Measurements from ENCODE around the gene MRPL45.
"Not testable (repeated sequence)": the region's sequence is repeated elsewhere in the genome, so short reads cannot be mapped to it uniquely, and the experiment has no call there.

MRPL45 gene

GRCh38 chr17:38288217-38288827 is 8.6 kb upstream of the MRPL45 start:
- H3K18ac ChIP-seq (ENCODE audit: low read length); H3K9ac ChIP-seq (ENCODE audit: low read length); H2BK15ac ChIP-seq (replicated peaks; ENCODE audit: low read depth); H3K79me2 ChIP-seq (ENCODE audit: control insufficient read depth, insufficient read depth, low read length); H3K79me1 ChIP-seq (ENCODE audit: low read length); H3K36me3 ChIP-seq (ENCODE audit: control insufficient read depth, insufficient read depth, low read length); H3K4me2 ChIP-seq (ENCODE audit: low read length); H3K27ac ChIP-seq (ENCODE audit: low read depth, low read length); H4K5ac ChIP-seq (ENCODE audit: low read length); H2BK120ac ChIP-seq (ENCODE audit: low read depth, low read length); H3K23ac ChIP-seq (ENCODE audit: low read length); H3K27me3 ChIP-seq (ENCODE audit: insufficient read depth, low read length, poor library complexity); H2BK5ac ChIP-seq (ENCODE audit: low read length); H4K8ac ChIP-seq (ENCODE audit: low read depth, low read length); H3K4me3 ChIP-seq (ENCODE audit: low read length); H2AK5ac ChIP-seq (ENCODE audit: low read length); H3K4me1 ChIP-seq (ENCODE audit: control insufficient read depth, low read depth, low read length); H3K4ac ChIP-seq (ENCODE audit: low read depth, low read length); H3K56ac ChIP-seq (ENCODE audit: low read length): not testable (repeated sequence)
- WGBS (ENCODE audit: extremely low coverage, insufficient coverage, low lambda C conversion rate): no CpG with 5 or more reads among the region's 12 CpGs
- DNase-seq: peak; percentile 39

- H3K4me3 ChIP-seq (ENCODE audit: low read length); H3K9ac ChIP-seq (ENCODE audit: low read length); H3K23ac ChIP-seq (ENCODE audit: low read length); H3K79me2 ChIP-seq (ENCODE audit: control insufficient read depth, insufficient read depth, low read length); H3K79me1 ChIP-seq (ENCODE audit: low read length); H2BK5ac ChIP-seq (ENCODE audit: low read length); H3K27me3 ChIP-seq (ENCODE audit: insufficient read depth, low read length, poor library complexity); H4K5ac ChIP-seq (ENCODE audit: low read length); H3K4ac ChIP-seq (ENCODE audit: low read depth, low read length); H3K4me1 ChIP-seq (ENCODE audit: control insufficient read depth, low read depth, low read length); H3K56ac ChIP-seq (ENCODE audit: low read length); DNase-seq; H2AK5ac ChIP-seq (ENCODE audit: low read length); H3K18ac ChIP-seq (ENCODE audit: low read length); H3K27ac ChIP-seq (ENCODE audit: low read depth, low read length); H4K8ac ChIP-seq (ENCODE audit: low read depth, low read length); H2BK15ac ChIP-seq (replicated peaks; ENCODE audit: low read depth); H3K4me2 ChIP-seq (ENCODE audit: low read length); H2BK120ac ChIP-seq (ENCODE audit: low read depth, low read length); H3K36me3 ChIP-seq (ENCODE audit: control insufficient read depth, insufficient read depth, low read length): not testable (repeated sequence)
- WGBS (ENCODE audit: extremely low coverage, insufficient coverage, low lambda C conversion rate): no CpG with 5 or more reads among the region's 1 CpG
These were observed 7.2 kb upstream of the MRPL45 start for GRCh38 chr17:38289760-38290159.

GRCh38 chr17:38295602-38296365 is 1.2 kb upstream of the MRPL45 start:
- not testable (repeated sequence) for DNase-seq; H3K27ac ChIP-seq (ENCODE audit: low read depth, low read length)
- WGBS (ENCODE audit: extremely low coverage, insufficient coverage, low lambda C conversion rate): no CpG with 5 or more reads among the region's 21 CpGs

GRCh38 chr17:38315497-38315896 is 18.5 kb downstream of the MRPL45 start:
- H3K79me1 ChIP-seq (ENCODE audit: low read length): no peaks in the 10 kb centered on the region
- no peak for DNase-seq
- no CpG with 5 or more reads among the region's 3 CpGs for WGBS (ENCODE audit: extremely low coverage, insufficient coverage, low lambda C conversion rate)
- H3K4ac ChIP-seq (ENCODE audit: low read depth, low read length): no peak overlapping the region
- no peaks in the 10 kb centered on the region for H3K4me1 ChIP-seq (ENCODE audit: control insufficient read depth, low read depth, low read length)
- H4K8ac ChIP-seq (ENCODE audit: low read depth, low read length): no peak overlapping the region
- H4K5ac ChIP-seq (ENCODE audit: low read length): no peak overlapping the region
- H3K79me2 ChIP-seq (ENCODE audit: control insufficient read depth, insufficient read depth, low read length): no peaks in the 10 kb centered on the region
- no peak overlapping the region for H3K4me3 ChIP-seq (ENCODE audit: low read length)
- H3K27me3 ChIP-seq (ENCODE audit: insufficient read depth, low read length, poor library complexity): no peaks in the 10 kb centered on the region
- H2AK5ac ChIP-seq (ENCODE audit: low read length): no peak overlapping the region
- H2BK120ac ChIP-seq (ENCODE audit: low read depth, low read length): no peak overlapping the region
- no peak overlapping the region for H3K4me2 ChIP-seq (ENCODE audit: low read length)
- H2BK5ac ChIP-seq (ENCODE audit: low read length): no peak overlapping the region
- no peak overlapping the region for H3K27ac ChIP-seq (ENCODE audit: low read depth, low read length)
- no peak overlapping the region for H3K23ac ChIP-seq (ENCODE audit: low read length)
- H3K36me3 ChIP-seq (ENCODE audit: control insufficient read depth, insufficient read depth, low read length): no peaks in the 10 kb centered on the region
- H3K56ac ChIP-seq (ENCODE audit: low read length): no peak overlapping the region
- H2BK15ac ChIP-seq (replicated peaks; ENCODE audit: low read depth): no peak overlapping the region
- no peak overlapping the region for H3K18ac ChIP-seq (ENCODE audit: low read length)
- no peak overlapping the region for H3K9ac ChIP-seq (ENCODE audit: low read length)

More at GRCh38 chr17:38295602-38296365, 1.2 kb upstream of the MRPL45 start:
- H3K4me3 ChIP-seq (ENCODE audit: low read length); H3K4me2 ChIP-seq (ENCODE audit: low read length); H3K18ac ChIP-seq (ENCODE audit: low read length); H2BK120ac ChIP-seq (ENCODE audit: low read depth, low read length); H2BK15ac ChIP-seq (replicated peaks; ENCODE audit: low read depth); H3K56ac ChIP-seq (ENCODE audit: low read length); H4K8ac ChIP-seq (ENCODE audit: low read depth, low read length); H3K27me3 ChIP-seq (ENCODE audit: insufficient read depth, low read length, poor library complexity); H3K23ac ChIP-seq (ENCODE audit: low read length); H2AK5ac ChIP-seq (ENCODE audit: low read length); H2BK5ac ChIP-seq (ENCODE audit: low read length); H3K9ac ChIP-seq (ENCODE audit: low read length); H3K79me2 ChIP-seq (ENCODE audit: control insufficient read depth, insufficient read depth, low read length); H3K79me1 ChIP-seq (ENCODE audit: low read length); H3K4ac ChIP-seq (ENCODE audit: low read depth, low read length); H3K4me1 ChIP-seq (ENCODE audit: control insufficient read depth, low read depth, low read length); H3K36me3 ChIP-seq (ENCODE audit: control insufficient read depth, insufficient read depth, low read length); H4K5ac ChIP-seq (ENCODE audit: low read length): not testable (repeated sequence)

GRCh38 chr17:38317081-38317480 is 20.1 kb downstream of the MRPL45 start:
- H3K4me3 ChIP-seq (ENCODE audit: low read length): no peak overlapping the region
- H3K27me3 ChIP-seq (ENCODE audit: insufficient read depth, low read length, poor library complexity): no peaks in the 10 kb centered on the region
- peaks cover 3% of the 10 kb centered on the region for H3K36me3 ChIP-seq (ENCODE audit: control insufficient read depth, insufficient read depth, low read length)
- H3K18ac ChIP-seq (ENCODE audit: low read length): no peak overlapping the region
- no peak overlapping the region for H2AK5ac ChIP-seq (ENCODE audit: low read length)
- no peak overlapping the region for H3K4me2 ChIP-seq (ENCODE audit: low read length)
- H3K9ac ChIP-seq (ENCODE audit: low read length): no peak overlapping the region
- no peak for DNase-seq
- no peaks in the 10 kb centered on the region for H3K79me1 ChIP-seq (ENCODE audit: low read length)
- no peak overlapping the region for H2BK15ac ChIP-seq (replicated peaks; ENCODE audit: low read depth)
- no peak overlapping the region for H2BK120ac ChIP-seq (ENCODE audit: low read depth, low read length)
- no peak overlapping the region for H2BK5ac ChIP-seq (ENCODE audit: low read length)
- no peak overlapping the region for H4K8ac ChIP-seq (ENCODE audit: low read depth, low read length)
- H4K5ac ChIP-seq (ENCODE audit: low read length): no peak overlapping the region
- H3K27ac ChIP-seq (ENCODE audit: low read depth, low read length): no peak overlapping the region
- no peaks in the 10 kb centered on the region for H3K79me2 ChIP-seq (ENCODE audit: control insufficient read depth, insufficient read depth, low read length)
- WGBS (ENCODE audit: extremely low coverage, insufficient coverage, low lambda C conversion rate): no CpG with 5 or more reads among the region's 3 CpGs
- H3K4ac ChIP-seq (ENCODE audit: low read depth, low read length): no peak overlapping the region
- H3K4me1 ChIP-seq (ENCODE audit: control insufficient read depth, low read depth, low read length): no peaks in the 10 kb centered on the region
- H3K56ac ChIP-seq (ENCODE audit: low read length): no peak overlapping the region
- no peak overlapping the region for H3K23ac ChIP-seq (ENCODE audit: low read length)
